SK-N-SH treated with all-trans-retinoic acid at 6 μM for 48 hours (cell line): Measurements from ENCODE around the gene FAM20A.

ENCODE experiments used
- ATAC-seq: fragments of 200-7000 bp; cut with Tn5 transposase; 3 replicates; pipeline ENCODE4 v1.9.1; 2020; ENCODE audit warnings: mild to moderate bottlenecking, moderate library complexity
- ARNTL ChIP-seq: fragments of 450-650 bp; formaldehyde crosslinking; IDR thresholded peaks from 2 replicates; pipeline ENCODE4 v1.5.0; 2020; ENCODE audit warnings: low read depth, mild to moderate bottlenecking, moderate library complexity, borderline replicate concordance
- BACH2 ChIP-seq: fragments of 250-450 bp; sonication (Bioruptor Pico); IDR thresholded peaks from 2 replicates; pipeline ENCODE4 v1.9.0; 2021; ENCODE audit warnings: mild to moderate bottlenecking, borderline replicate concordance
- CSDC2 ChIP-seq: fragments of 250-450 bp; sonication (Bioruptor Pico); IDR thresholded peaks from 2 replicates; pipeline ENCODE4 v1.5.0; 2020; ENCODE audit warnings: mild to moderate bottlenecking, moderate library complexity
- ESRRG ChIP-seq: fragments of 250-450 bp; sonication (Bioruptor Pico); IDR thresholded peaks from 2 replicates; pipeline ENCODE4 v1.6.1; 2021; ENCODE audit warnings: mild to moderate bottlenecking
- GLIS3 ChIP-seq: fragments of 250-450 bp; sonication (Bioruptor Pico); IDR thresholded peaks from 2 replicates; pipeline ENCODE4 v1.5.0; 2020; ENCODE audit warnings: mild to moderate bottlenecking, moderate library complexity
- OSR1 ChIP-seq: fragments of 250-450 bp; sonication (Bioruptor Pico); IDR thresholded peaks from 2 replicates; pipeline ENCODE4 v1.8.0; 2022; ENCODE audit warnings: moderate library complexity, mild to moderate bottlenecking, inconsistent platforms
- PPARA ChIP-seq: fragments of 250-450 bp; sonication (Bioruptor Pico); IDR thresholded peaks from 2 replicates; pipeline ENCODE4 v1.5.0; 2020; ENCODE audit warnings: mild to moderate bottlenecking, borderline replicate concordance
- RARB ChIP-seq: fragments of 250-450 bp; sonication (Bioruptor Pico); IDR thresholded peaks from 2 replicates; pipeline ENCODE4 v1.8.0; 2021; ENCODE audit warnings: mild to moderate bottlenecking, moderate library complexity
- SNAI2 ChIP-seq: fragments of 250-450 bp; sonication (Bioruptor Pico); IDR thresholded peaks from 2 replicates; pipeline ENCODE4 v1.5.0; 2020; ENCODE audit warnings: mild to moderate bottlenecking, moderate library complexity
- ZC3H10 ChIP-seq: fragments of 250-450 bp; sonication (Bioruptor Pico); IDR thresholded peaks from 2 replicates; pipeline ENCODE4 v1.5.1; 2021; ENCODE audit warnings: mild to moderate bottlenecking, moderate library complexity
- ZFP3 ChIP-seq: fragments of 250-450 bp; sonication (Bioruptor Pico); IDR thresholded peaks from 2 replicates; pipeline ENCODE4 v1.5.0; 2020; ENCODE audit warnings: mild to moderate bottlenecking, moderate library complexity
- ZFP30 ChIP-seq: fragments of 450-650 bp; formaldehyde crosslinking; IDR thresholded peaks from 2 replicates; pipeline ENCODE4 v1.5.0; 2022; ENCODE audit warnings: mild to moderate bottlenecking, moderate library complexity
- ZNF565 ChIP-seq: fragments of 450-650 bp; formaldehyde crosslinking; conservative IDR thresholded peaks from 2 replicates; pipeline ENCODE4 v1.5.0; 2020; ENCODE audit warnings: low read depth, mild to moderate bottlenecking, moderate library complexity
- ZNF70 ChIP-seq: fragments of 450-650 bp; formaldehyde crosslinking; IDR thresholded peaks from 2 replicates; pipeline ENCODE4 v1.5.0; 2020; ENCODE audit warnings: mild to moderate bottlenecking, moderate library complexity
- ZNF8 ChIP-seq: fragments of 450-650 bp; formaldehyde crosslinking; IDR thresholded peaks from 2 replicates; pipeline ENCODE4 v1.5.0; 2020; ENCODE audit warnings: mild to moderate bottlenecking, moderate library complexity
- TF ChIP-seq, protein P1 (sequence below): fragments of 250-450 bp; sonication (Bioruptor Pico); IDR thresholded peaks from 2 replicates; pipeline ENCODE4 v1.8.0; 2020; ENCODE audit warnings: mild to moderate bottlenecking, moderate library complexity, borderline replicate concordance
- TF ChIP-seq, protein P2 (sequence below): fragments of 250-450 bp; sonication (Bioruptor Pico); IDR thresholded peaks from 2 replicates; pipeline ENCODE4 v1.5.0; 2020; ENCODE audit warnings: mild to moderate bottlenecking, moderate library complexity
- TF ChIP-seq, protein P3 (sequence below): fragments of 250-450 bp; sonication (Bioruptor Pico); IDR thresholded peaks from 2 replicates; pipeline ENCODE4 v1.5.1; 2020; ENCODE audit warnings: low read depth, mild to moderate bottlenecking, moderate library complexity
- TF ChIP-seq, protein P4 (sequence below): fragments of 250-450 bp; sonication (Bioruptor Pico); IDR thresholded peaks from 2 replicates; pipeline ENCODE4 v1.8.0; 2021; ENCODE audit warnings: low read depth, mild to moderate bottlenecking, moderate library complexity, borderline replicate concordance

The FAM20A gene

DNA sequence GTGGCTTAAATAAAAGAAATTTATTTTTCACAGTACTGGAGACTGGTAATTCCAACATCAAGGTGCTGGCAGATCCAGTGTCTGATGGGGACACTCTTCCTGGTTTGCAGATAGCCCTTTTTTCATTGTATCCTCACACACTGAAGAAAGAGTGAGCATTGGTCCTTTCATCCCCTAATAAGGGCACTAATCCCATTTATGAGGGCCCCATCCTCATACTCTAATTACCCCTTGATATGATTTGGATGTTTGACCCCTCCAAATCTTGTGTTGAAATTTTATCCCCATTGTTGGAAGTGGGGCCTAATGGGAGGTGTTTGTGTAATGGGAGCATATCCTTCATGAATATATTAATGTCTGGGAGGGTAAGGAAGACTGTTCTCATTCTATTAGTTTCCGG is 9.4 kb upstream of the FAM20A start:
- TF ChIP-seq ZNF565 (CRISPR knock-in tag) (no peak), ZNF8 (CRISPR knock-in tag) (no peak), ESRRG (CRISPR knock-in tag) (no peak), BACH2 (CRISPR knock-in tag) (no peak), ZNF70 (CRISPR knock-in tag) (no peak), OSR1 (no peak)
- TF ChIP-seq, protein P1, sequence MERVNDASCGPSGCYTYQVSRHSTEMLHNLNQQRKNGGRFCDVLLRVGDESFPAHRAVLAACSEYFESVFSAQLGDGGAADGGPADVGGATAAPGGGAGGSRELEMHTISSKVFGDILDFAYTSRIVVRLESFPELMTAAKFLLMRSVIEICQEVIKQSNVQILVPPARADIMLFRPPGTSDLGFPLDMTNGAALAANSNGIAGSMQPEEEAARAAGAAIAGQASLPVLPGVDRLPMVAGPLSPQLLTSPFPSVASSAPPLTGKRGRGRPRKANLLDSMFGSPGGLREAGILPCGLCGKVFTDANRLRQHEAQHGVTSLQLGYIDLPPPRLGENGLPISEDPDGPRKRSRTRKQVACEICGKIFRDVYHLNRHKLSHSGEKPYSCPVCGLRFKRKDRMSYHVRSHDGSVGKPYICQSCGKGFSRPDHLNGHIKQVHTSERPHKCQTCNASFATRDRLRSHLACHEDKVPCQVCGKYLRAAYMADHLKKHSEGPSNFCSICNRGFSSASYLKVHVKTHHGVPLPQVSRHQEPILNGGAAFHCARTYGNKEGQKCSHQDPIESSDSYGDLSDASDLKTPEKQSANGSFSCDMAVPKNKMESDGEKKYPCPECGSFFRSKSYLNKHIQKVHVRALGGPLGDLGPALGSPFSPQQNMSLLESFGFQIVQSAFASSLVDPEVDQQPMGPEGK (CRISPR knock-in tag): no peak
- no peak for ATAC-seq

DNA sequence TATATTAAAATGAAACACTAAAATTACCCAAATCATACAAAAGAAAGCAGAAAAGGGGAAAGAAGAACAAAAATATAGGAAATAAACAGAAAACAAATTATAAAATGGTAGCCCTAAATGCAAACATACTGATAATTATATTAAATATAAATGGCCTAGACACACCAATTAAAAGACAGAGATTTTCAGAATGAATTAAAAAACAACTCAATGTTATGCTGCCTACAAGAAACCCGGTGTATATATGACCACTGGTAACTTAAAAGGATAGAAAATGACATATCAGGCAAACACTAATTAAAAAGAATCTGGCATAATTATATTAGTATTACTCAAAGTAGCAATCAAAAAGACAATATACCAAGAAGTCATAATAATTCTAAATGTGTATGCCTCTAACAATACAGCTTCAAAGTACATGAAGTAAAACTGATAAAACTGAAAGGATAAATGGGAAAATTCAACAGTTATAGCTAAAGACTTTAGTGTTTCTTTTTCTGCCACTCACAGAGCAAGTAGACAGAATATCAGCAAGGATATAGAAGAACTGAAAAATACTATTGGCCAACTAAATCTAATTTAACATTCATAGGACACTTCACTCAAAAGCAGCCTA is 7.5 kb upstream of the FAM20A start:
- ATAC-seq: no peak
- TF ChIP-seq ZFP3 (CRISPR knock-in tag): no peak
- TF ChIP-seq, protein P2, sequence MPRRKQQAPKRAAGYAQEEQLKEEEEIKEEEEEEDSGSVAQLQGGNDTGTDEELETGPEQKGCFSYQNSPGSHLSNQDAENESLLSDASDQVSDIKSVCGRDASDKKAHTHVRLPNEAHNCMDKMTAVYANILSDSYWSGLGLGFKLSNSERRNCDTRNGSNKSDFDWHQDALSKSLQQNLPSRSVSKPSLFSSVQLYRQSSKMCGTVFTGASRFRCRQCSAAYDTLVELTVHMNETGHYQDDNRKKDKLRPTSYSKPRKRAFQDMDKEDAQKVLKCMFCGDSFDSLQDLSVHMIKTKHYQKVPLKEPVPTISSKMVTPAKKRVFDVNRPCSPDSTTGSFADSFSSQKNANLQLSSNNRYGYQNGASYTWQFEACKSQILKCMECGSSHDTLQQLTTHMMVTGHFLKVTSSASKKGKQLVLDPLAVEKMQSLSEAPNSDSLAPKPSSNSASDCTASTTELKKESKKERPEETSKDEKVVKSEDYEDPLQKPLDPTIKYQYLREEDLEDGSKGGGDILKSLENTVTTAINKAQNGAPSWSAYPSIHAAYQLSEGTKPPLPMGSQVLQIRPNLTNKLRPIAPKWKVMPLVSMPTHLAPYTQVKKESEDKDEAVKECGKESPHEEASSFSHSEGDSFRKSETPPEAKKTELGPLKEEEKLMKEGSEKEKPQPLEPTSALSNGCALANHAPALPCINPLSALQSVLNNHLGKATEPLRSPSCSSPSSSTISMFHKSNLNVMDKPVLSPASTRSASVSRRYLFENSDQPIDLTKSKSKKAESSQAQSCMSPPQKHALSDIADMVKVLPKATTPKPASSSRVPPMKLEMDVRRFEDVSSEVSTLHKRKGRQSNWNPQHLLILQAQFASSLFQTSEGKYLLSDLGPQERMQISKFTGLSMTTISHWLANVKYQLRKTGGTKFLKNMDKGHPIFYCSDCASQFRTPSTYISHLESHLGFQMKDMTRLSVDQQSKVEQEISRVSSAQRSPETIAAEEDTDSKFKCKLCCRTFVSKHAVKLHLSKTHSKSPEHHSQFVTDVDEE: no peak
- no peak for TF ChIP-seq BACH2 (CRISPR knock-in tag)
- no peak for TF ChIP-seq PPARA
- TF ChIP-seq ZNF70 (CRISPR knock-in tag): no peak
- TF ChIP-seq ARNTL (CRISPR knock-in tag): no peak
- TF ChIP-seq OSR1: no peak
- TF ChIP-seq, protein P3, sequence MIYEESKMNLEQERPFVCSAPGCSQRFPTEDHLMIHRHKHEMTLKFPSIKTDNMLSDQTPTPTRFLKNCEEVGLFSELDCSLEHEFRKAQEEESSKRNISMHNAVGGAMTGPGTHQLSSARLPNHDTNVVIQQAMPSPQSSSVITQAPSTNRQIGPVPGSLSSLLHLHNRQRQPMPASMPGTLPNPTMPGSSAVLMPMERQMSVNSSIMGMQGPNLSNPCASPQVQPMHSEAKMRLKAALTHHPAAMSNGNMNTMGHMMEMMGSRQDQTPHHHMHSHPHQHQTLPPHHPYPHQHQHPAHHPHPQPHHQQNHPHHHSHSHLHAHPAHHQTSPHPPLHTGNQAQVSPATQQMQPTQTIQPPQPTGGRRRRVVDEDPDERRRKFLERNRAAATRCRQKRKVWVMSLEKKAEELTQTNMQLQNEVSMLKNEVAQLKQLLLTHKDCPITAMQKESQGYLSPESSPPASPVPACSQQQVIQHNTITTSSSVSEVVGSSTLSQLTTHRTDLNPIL: no peak
- TF ChIP-seq RARB: no peak
- no peak for TF ChIP-seq SNAI2 (CRISPR knock-in tag)
- TF ChIP-seq ZFP30 (CRISPR knock-in tag): no peak
- TF ChIP-seq CSDC2: no peak
- TF ChIP-seq, all 23 proteins: peak for 0

DNA sequence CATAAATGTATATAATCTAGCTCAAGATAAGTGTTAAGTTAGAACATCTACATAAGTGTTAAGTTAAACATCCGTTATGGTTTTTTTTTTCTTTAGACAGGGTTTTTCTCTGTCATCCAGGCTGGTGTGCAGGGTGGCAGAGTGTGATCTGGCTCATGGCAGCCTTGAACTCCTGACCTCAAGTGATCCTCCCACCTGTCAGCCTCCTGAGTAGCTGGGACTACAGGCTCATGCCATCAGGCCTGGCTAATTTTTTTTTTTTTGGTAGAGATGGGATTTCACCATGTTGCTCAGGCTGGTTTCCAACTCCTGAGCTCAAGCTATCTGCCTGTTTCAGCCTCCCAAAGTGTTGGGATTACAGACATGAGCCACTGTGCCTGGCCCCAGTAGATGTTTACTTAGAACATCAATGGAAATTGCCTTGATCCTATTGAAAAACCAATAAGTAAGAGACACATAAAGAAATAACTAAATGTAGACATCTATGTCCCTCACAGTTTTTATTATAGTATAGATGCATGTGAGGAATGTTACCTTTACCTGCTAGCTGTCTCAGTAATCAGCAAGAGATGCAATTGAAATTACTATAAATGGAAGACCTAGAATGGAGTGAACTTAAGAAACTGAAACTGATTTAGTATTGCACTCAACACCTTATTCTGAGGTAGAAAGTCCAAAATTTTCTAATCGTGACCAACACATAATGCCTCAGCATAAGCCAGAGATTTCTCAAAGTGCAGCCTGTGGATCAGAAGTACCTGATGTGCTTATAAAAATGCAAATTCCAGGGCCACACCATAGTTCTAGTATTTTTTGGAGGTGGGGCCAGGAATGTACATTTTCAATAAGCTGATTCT is 5.5 kb upstream of the FAM20A start:
- ATAC-seq: no peak
- TF ChIP-seq ZNF70 (CRISPR knock-in tag) (no peak), ZC3H10 (CRISPR knock-in tag) (no peak), ARNTL (CRISPR knock-in tag) (no peak), GLIS3 (CRISPR knock-in tag) (no peak), ZFP3 (CRISPR knock-in tag) (no peak), CSDC2 (no peak), ZNF565 (CRISPR knock-in tag) (no peak), RARB (no peak)
- TF ChIP-seq, protein P2: no peak
- TF ChIP-seq, protein P4, sequence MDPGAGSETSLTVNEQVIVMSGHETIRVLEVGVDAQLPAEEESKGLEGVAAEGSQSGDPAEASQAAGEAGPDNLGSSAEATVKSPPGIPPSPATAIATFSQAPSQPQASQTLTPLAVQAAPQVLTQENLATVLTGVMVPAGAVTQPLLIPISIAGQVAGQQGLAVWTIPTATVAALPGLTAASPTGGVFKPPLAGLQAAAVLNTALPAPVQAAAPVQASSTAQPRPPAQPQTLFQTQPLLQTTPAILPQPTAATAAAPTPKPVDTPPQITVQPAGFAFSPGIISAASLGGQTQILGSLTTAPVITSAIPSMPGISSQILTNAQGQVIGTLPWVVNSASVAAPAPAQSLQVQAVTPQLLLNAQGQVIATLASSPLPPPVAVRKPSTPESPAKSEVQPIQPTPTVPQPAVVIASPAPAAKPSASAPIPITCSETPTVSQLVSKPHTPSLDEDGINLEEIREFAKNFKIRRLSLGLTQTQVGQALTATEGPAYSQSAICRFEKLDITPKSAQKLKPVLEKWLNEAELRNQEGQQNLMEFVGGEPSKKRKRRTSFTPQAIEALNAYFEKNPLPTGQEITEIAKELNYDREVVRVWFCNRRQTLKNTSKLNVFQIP (CRISPR knock-in tag): no peak
- TF ChIP-seq, all 23 proteins: peak for 0
